Measurements from ENCODE around the gene TOP2B. TPM values are rescaled to one million over a fixed set of nuclear protein-coding genes. Genes with fewer than 3 reads are reported as not detected.
A peak's percentile ranks its signal among the peaks of the same experiment; 100 is the strongest.

Gene TOP2B
- total RNA-seq, result 66.8 and 71.2 TPM in 2 replicates
- 53.5 and 56.2 TPM in 2 replicates for polyA plus RNA-seq
- polyA plus RNA-seq (2012), result 73.0 and 80.8 TPM in 2 replicates
- 2.2 and 4.3 TPM in 2 replicates for polyA minus RNA-seq (ENCODE audit: low replicate concordance)

- Histone ChIP-seq H3K9ac (ENCODE audit: insufficient read depth, low read length) (peak within 1 kb of the TSS; percentile 88), H3K79me2 (ENCODE audit: control insufficient read depth, insufficient read depth, low read length) (peaks cover 40% of the 10 kb centered on the region), H3K27ac (ENCODE audit: insufficient read depth, low read length) (peak within 1 kb of the TSS; percentile 88), H3K36me3 (ENCODE audit: control insufficient read depth, insufficient read depth, low read length) (no peaks in the 10 kb centered on the region), H3K4me3 (replicated peaks in 1 of 4; ENCODE audit: control extremely low read depth in 1 of 4, insufficient read depth in 1 of 4, low read depth in 3 of 4, low read length in 4 of 4) (peak within 1 kb of the TSS; percentile 63 to 88 (median 82)), H3K4me2 (ENCODE audit: extremely low read depth, insufficient read depth, low read length) (peak within 1 kb of the TSS; percentile 86), H3K27me3 (ENCODE audit: control insufficient read depth, insufficient read depth, low read length) (no peaks in the 10 kb centered on the region), H4K20me1 (ENCODE audit: control insufficient read depth, extremely low read depth, insufficient read depth, low read length) (peaks cover 7% of the 10 kb centered on the region), H2AFZ (ENCODE audit: low read length) (peak within 1 kb of the TSS; percentile 84), H3K9me3 (ENCODE audit: control insufficient read depth, insufficient read depth, low read depth, low read length) (no peaks in the 10 kb centered on the region), H3K4me1 (ENCODE audit: control insufficient read depth, extremely low read depth, insufficient read depth, low read length) (peaks cover 3% of the 10 kb centered on the region)
- DNase-seq (ENCODE audit: low read depth in 2 of 2), result peak; percentile 96
- TF ChIP-seq EZH2 (IDR thresholded peaks at IDR 0.05; ENCODE audit: low read length, missing control alignments) (no peak), CTCF (conservative IDR thresholded peaks at IDR 0.05 in 1 of 2, IDR thresholded peaks at IDR 0.05 in 1 of 2; ENCODE audit: low read depth in 1 of 2, low read length in 2 of 2) (no peak)
Observed at GRCh38 chr3:25664812-25665314, at the start of gene TOP2B. Gene TOP2B (minus strand): TSS chr3:25664907. CDS start chr3:25664297, 610 bp downstream.

- H4K20me1 ChIP-seq (ENCODE audit: control insufficient read depth, extremely low read depth, insufficient read depth, low read length), result no peaks in the 10 kb centered on the region
- no peaks in the 10 kb centered on the region for H3K9me3 ChIP-seq (ENCODE audit: control insufficient read depth, insufficient read depth, low read depth, low read length)
- H3K4me3 ChIP-seq (replicated peaks in 1 of 4; ENCODE audit: control extremely low read depth in 1 of 4, insufficient read depth in 1 of 4, low read depth in 3 of 4, low read length in 4 of 4), result no peak overlapping the region
- H3K36me3 ChIP-seq (ENCODE audit: control insufficient read depth, insufficient read depth, low read length), result no peaks in the 10 kb centered on the region
- no peak overlapping the region for H3K27ac ChIP-seq (ENCODE audit: insufficient read depth, low read length)
- DNase-seq (ENCODE audit: low read depth in 2 of 2), result no peak
- H3K4me2 ChIP-seq (ENCODE audit: extremely low read depth, insufficient read depth, low read length), result no peak overlapping the region
- no peak overlapping the region for H2AFZ ChIP-seq (ENCODE audit: low read length)
- no peaks in the 10 kb centered on the region for H3K79me2 ChIP-seq (ENCODE audit: control insufficient read depth, insufficient read depth, low read length)
- no peak for TF ChIP-seq EZH2 (IDR thresholded peaks at IDR 0.05; ENCODE audit: low read length, missing control alignments)
- no peak for TF ChIP-seq CTCF (conservative IDR thresholded peaks at IDR 0.05 in 1 of 2, IDR thresholded peaks at IDR 0.05 in 1 of 2; ENCODE audit: low read depth in 1 of 2, low read length in 2 of 2)
- H3K9ac ChIP-seq (ENCODE audit: insufficient read depth, low read length), result no peak overlapping the region
- H3K27me3 ChIP-seq (ENCODE audit: control insufficient read depth, insufficient read depth, low read length), result no peaks in the 10 kb centered on the region
- no peaks in the 10 kb centered on the region for H3K4me1 ChIP-seq (ENCODE audit: control insufficient read depth, extremely low read depth, insufficient read depth, low read length)
Observed at GRCh38 chr3:25713341-25713985, 48.8 kb upstream of the TOP2B start.

- no peak overlapping the region for H3K4me3 ChIP-seq (replicated peaks in 1 of 4; ENCODE audit: control extremely low read depth in 1 of 4, insufficient read depth in 1 of 4, low read depth in 3 of 4, low read length in 4 of 4)
- H2AFZ ChIP-seq (ENCODE audit: low read length), result no peak overlapping the region
- no peak for DNase-seq (ENCODE audit: low read depth in 2 of 2)
- no peak overlapping the region for H3K27ac ChIP-seq (ENCODE audit: insufficient read depth, low read length)
- no peaks in the 10 kb centered on the region for H4K20me1 ChIP-seq (ENCODE audit: control insufficient read depth, extremely low read depth, insufficient read depth, low read length)
- H3K9ac ChIP-seq (ENCODE audit: insufficient read depth, low read length), result no peak overlapping the region
- H3K9me3 ChIP-seq (ENCODE audit: control insufficient read depth, insufficient read depth, low read depth, low read length), result no peaks in the 10 kb centered on the region
- no peak overlapping the region for H3K4me2 ChIP-seq (ENCODE audit: extremely low read depth, insufficient read depth, low read length)
- no peaks in the 10 kb centered on the region for H3K79me2 ChIP-seq (ENCODE audit: control insufficient read depth, insufficient read depth, low read length)
- peaks cover 2% of the 10 kb centered on the region for H3K27me3 ChIP-seq (ENCODE audit: control insufficient read depth, insufficient read depth, low read length)
- H3K4me1 ChIP-seq (ENCODE audit: control insufficient read depth, extremely low read depth, insufficient read depth, low read length), result no peaks in the 10 kb centered on the region
- TF ChIP-seq EZH2 (IDR thresholded peaks at IDR 0.05; ENCODE audit: low read length, missing control alignments), result no peak
- TF ChIP-seq CTCF (conservative IDR thresholded peaks at IDR 0.05 in 1 of 2, IDR thresholded peaks at IDR 0.05 in 1 of 2; ENCODE audit: low read depth in 1 of 2, low read length in 2 of 2), result no peak
- no peaks in the 10 kb centered on the region for H3K36me3 ChIP-seq (ENCODE audit: control insufficient read depth, insufficient read depth, low read length)
Observed at GRCh38 chr3:25711090-25711489, 46.4 kb upstream of the TOP2B start.
